Lung (tissue), 12 donors: ENCODE results near the gene TXNRD1. TPM values are rescaled to one million over a fixed set of nuclear protein-coding genes. Genes with fewer than 3 reads are reported as not detected.
A peak's percentile ranks its signal among the peaks of the same experiment; 100 is the strongest.

ENCODE experiments used
- ATAC-seq: fragments of 200-7000 bp; cut with Tn5 transposase; one replicate; pipeline ENCODE4 v1.9.1; 2020; ENCODE audit warnings: moderate number of reproducible peaks; ENCODE audit not compliant: insufficient read depth, low FRiP score
- DNase-seq, 3 donors: peaks; one replicate each; pipeline ENCODE4 v3.0.0-alpha.2; 2013 to 2017
- H3K27ac ChIP-seq, 2 donors: one replicate each; pipeline ENCODE4 v1.5.1; 2013; ENCODE audit warnings: mild to moderate bottlenecking in 2 of 2, moderate library complexity in 2 of 2, control low read depth in 1 of 2, inconsistent platforms in 1 of 2, low read depth in 1 of 2, low read length in 1 of 2
- H3K27me3 ChIP-seq, 3 donors: one replicate each; pipeline ENCODE4 v1.5.1; 2013; ENCODE audit warnings: low read length in 2 of 3; ENCODE audit not compliant: control insufficient read depth in 3 of 3, insufficient read depth in 3 of 3
- H3K36me3 ChIP-seq, 4 donors: one replicate each; pipeline ENCODE4 v1.5.1; 2013; ENCODE audit warnings: low read length in 4 of 4, mild to moderate bottlenecking in 1 of 4, moderate library complexity in 1 of 4; ENCODE audit not compliant: control insufficient read depth in 4 of 4, insufficient read depth in 4 of 4
- H3K4me1 ChIP-seq, 5 donors: one replicate each; pipeline ENCODE4 v1.5.1; 2013; ENCODE audit warnings: low read length in 5 of 5, mild to moderate bottlenecking in 2 of 5, moderate library complexity in 1 of 5; ENCODE audit not compliant: control insufficient read depth in 5 of 5, insufficient read depth in 5 of 5
- H3K4me3 ChIP-seq: one replicate; pipeline ENCODE4 v1.5.1; 2013; ENCODE audit warnings: mild to moderate bottlenecking, control low read depth, moderate library complexity
- H3K9ac ChIP-seq, 2 donors: one replicate each; pipeline ENCODE4 v1.5.1; 2013; ENCODE audit warnings: low read length in 2 of 2, control low read depth in 1 of 2; ENCODE audit not compliant: insufficient read depth in 1 of 2
- H3K9me3 ChIP-seq, 4 donors: one replicate each; pipeline ENCODE4 v1.5.1; 2013; ENCODE audit warnings: low read length in 3 of 4, mild to moderate bottlenecking in 1 of 4, moderate library complexity in 1 of 4; ENCODE audit not compliant: control insufficient read depth in 4 of 4, insufficient read depth in 3 of 4
- WGBS, 2 donors: extraction: QIAGEN DNeasy Blood & Tissue Kit; methylation state at CpG; one replicate each; pipeline ENCODE4 v1.1.7; 2013; 5-methylcytosine and 5-hydroxymethylcytosine counted together
- polyA plus RNA-seq, 2 donors: library from polyadenylated mRNA; stranded (reverse); fragments of 200-250 nt; gene quantifications; one replicate each; pipeline ENCODE4 v1.2.1, GENCODE V29; 2013
- total RNA-seq, 2 donors: library from RNA; depleted of rRNA in 1 of 2; stranded (reverse); fragments of >200 nt in 1 of 2; gene quantifications; one replicate each; pipeline ENCODE4 v1.2.1, GENCODE V29; 2014 to 2021
- TF ChIP-seq, protein P1 (sequence below): IDR thresholded peaks from 2 replicates; pipeline ENCODE4 v1.5.1; 2012; ENCODE audit warnings: mild to moderate bottlenecking; ENCODE audit errors: control extremely low read depth, extremely low read depth
- donor health status: control.
- donor health status: control.
- donor health status: Bipolar disorder and iron deficiency.
- donor health status: healthy.
- donor health status: DM: yes; HTN: yes; CAD: no.

The TXNRD1 gene
- total and polyA plus RNA-seq, 4 donors = 74.2 to 166 (median 125) TPM

- H3K9ac ChIP-seq = no peak overlapping the region
- DNase-seq (no peak), ATAC-seq (no peak)
- H3K4me1 ChIP-seq = no peaks in the 10 kb centered on the region
- TF ChIP-seq, protein P1, sequence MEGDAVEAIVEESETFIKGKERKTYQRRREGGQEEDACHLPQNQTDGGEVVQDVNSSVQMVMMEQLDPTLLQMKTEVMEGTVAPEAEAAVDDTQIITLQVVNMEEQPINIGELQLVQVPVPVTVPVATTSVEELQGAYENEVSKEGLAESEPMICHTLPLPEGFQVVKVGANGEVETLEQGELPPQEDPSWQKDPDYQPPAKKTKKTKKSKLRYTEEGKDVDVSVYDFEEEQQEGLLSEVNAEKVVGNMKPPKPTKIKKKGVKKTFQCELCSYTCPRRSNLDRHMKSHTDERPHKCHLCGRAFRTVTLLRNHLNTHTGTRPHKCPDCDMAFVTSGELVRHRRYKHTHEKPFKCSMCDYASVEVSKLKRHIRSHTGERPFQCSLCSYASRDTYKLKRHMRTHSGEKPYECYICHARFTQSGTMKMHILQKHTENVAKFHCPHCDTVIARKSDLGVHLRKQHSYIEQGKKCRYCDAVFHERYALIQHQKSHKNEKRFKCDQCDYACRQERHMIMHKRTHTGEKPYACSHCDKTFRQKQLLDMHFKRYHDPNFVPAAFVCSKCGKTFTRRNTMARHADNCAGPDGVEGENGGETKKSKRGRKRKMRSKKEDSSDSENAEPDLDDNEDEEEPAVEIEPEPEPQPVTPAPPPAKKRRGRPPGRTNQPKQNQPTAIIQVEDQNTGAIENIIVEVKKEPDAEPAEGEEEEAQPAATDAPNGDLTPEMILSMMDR = no peak
- no peaks in the 10 kb centered on the region for H3K27me3 ChIP-seq
- H3K27ac ChIP-seq = no peak overlapping the region
- no peak overlapping the region for H3K4me3 ChIP-seq
- peaks cover 0 to 2% (median 0%) of the 10 kb centered on the region in 4 donors for H3K9me3 ChIP-seq
- WGBS, 2 donors = 93 to 96% methylated on average over 10 of the region's 10 CpGs
- H3K36me3 ChIP-seq = peaks cover 0 to 3% (median 0%) of the 10 kb centered on the region in 4 donors
Observed at GRCh38 chr12:104359216-104359615, 143.6 kb downstream of the TXNRD1 start.

DNA sequence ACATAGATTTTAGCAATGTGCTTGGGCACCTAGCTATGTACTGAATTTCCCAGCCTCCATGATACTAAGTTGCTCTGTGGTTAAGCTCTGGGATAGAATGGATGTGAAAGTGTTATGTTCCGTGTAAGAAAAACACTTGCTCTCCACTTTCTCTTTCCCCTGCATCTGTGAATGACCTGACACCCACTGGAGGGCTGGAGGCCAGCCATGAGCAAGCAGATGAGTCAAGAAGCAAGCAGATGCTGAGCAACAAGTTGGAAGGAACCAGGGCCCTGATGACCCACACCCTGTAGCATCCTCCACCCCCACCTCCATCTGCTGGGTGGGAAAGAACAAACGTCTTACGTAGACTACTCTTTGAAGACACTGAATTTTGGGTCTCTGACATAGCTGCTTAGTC lies 144.6 kb downstream of the TXNRD1 start:
- Histone ChIP-seq H3K4me1 (no peaks in the 10 kb centered on the region), H3K9ac (no peak overlapping the region), H3K9me3 (peaks cover 0 to 2% (median 0%) of the 10 kb centered on the region in 4 donors), H3K4me3 (no peak overlapping the region), H3K27ac (no peak overlapping the region), H3K27me3 (no peaks in the 10 kb centered on the region), H3K36me3 (no peaks in the 10 kb centered on the region)
- TF ChIP-seq, protein P1 = no peak
- ATAC-seq (no peak), DNase-seq (no peak)
- 96 to 97% methylated on average over 3 of the region's 3 CpGs for WGBS, 2 donors

DNA sequence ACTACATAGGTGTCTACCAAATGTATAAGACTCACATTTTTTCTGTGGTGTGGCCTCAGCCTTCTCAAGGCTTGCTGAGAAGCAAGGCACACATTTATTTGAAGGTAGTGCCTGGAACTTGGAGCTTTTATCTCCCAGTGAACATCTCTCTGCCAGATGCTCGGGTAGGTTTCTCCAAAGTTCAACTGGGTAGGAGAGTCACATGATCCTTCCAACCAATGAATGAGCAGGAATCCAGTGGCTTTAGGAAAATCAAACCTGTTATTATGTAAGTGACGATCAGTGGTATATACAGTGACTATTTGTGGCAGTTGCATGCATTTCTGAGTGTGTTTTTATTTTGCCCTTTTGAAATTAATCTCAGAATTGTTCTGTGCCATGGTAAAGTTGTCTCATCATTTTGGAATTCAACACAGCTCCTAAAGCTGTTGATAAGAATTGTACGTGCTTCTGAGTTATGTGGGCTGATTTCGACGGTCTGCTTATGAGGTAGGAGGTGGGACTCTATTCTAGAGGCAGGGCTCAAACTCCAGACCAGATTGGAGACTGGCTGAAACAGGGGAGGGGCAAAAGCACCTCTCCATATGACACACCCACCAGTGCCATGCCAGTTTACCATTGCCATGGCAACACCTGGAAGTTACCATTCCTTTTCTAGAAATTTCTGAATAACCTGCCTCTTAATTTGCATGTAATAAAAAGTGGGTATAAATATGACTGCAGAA lies 145.6 kb downstream of the TXNRD1 start:
- peak; percentile 50 for ATAC-seq
- no peaks in the 10 kb centered on the region for H3K4me1 ChIP-seq
- peaks cover 0 to 2% (median 0%) of the 10 kb centered on the region in 4 donors for H3K9me3 ChIP-seq
- no peak overlapping the region for H3K9ac ChIP-seq
- H3K27me3 ChIP-seq = no peaks in the 10 kb centered on the region
- 63 to 85% methylated on average over 5 of the region's 5 CpGs for WGBS, 2 donors
- H3K4me3 ChIP-seq = no peak overlapping the region
- H3K27ac ChIP-seq = no peak overlapping the region
- no peaks in the 10 kb centered on the region for H3K36me3 ChIP-seq
- TF ChIP-seq, protein P1 = no peak
- no peak for DNase-seq
